ENCODE data around the gene GSTA1. TPM values are rescaled to one million over a fixed set of nuclear protein-coding genes. Genes with fewer than 3 reads are reported as not detected.
A peak's percentile ranks its signal among the peaks of the same experiment; 100 is the strongest.
"Not testable (repeated sequence)": the region's sequence is repeated elsewhere in the genome, so short reads cannot be mapped to it uniquely, and the experiment has no call there.

GSTA1 gene
- polyA plus RNA-seq, 4 donors, result 0.73 to 10.9 (median 1.4) TPM

DNA sequence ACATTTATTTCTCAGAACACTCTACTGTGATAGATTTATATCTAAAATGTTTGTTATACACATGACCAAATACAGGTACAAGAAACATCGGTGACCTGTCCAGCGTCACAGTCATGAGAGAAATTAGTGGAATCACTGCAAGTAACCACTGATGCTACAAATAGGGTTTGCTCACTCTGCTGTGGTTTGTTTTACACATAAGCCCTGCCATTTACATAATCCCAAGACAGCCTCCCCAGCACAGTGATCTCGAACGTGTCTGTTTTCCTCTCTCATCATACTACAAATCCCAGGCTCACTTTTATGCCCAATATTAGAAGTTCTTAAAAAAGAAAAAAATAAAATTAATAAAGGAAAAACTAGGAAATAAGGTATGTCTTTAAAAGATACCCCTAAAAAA lies 6.2 kb upstream of the GSTA1 start:
- not testable (repeated sequence) for DNase-seq (ENCODE audit: low read depth in 4 of 4, low spot score in 3 of 4)

DNA sequence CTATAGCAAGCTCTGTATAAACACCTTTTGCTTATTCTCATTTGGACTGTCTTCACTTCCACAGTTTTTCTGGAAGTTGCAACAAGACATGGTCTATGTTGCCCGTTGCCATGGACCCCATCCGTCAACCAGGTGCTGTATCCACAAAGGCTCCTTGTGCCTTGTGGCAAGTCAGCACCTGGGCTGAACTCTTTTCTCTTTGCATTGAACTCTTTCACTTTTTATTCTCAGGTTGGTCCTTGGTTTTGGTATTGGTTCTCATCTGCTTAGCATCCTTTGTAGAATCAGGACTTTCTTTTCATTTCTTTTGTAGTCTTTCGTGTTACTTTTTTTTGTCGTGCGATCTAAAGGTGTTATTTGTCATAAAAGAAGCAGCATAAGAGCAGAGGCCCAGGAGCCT lies 5.0 kb upstream of the GSTA1 start:
- DNase-seq (ENCODE audit: low read depth in 4 of 4, low spot score in 3 of 4), result no peak

DNA sequence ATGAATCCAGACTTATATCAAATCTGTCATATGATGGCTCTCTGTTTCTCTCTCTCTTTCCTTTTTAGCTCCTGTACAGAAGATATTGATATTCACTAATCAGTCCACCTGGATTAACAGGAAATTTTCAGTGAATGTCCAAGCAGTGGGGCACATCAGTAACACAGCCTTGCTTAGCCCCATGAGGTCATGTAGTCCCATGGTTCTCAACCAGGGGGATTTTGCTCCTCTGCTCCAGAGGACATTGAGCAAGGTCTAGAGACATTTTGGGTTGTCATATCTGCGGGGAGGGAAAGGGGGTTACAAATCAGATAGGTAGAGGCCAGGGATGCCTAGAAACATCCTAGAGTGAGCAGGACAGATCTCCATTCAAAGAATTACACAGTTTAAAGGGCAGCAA lies 810 bp downstream of the GSTA1 start:
- DNase-seq (ENCODE audit: low read depth in 4 of 4, low spot score in 3 of 4), result no peak

DNA sequence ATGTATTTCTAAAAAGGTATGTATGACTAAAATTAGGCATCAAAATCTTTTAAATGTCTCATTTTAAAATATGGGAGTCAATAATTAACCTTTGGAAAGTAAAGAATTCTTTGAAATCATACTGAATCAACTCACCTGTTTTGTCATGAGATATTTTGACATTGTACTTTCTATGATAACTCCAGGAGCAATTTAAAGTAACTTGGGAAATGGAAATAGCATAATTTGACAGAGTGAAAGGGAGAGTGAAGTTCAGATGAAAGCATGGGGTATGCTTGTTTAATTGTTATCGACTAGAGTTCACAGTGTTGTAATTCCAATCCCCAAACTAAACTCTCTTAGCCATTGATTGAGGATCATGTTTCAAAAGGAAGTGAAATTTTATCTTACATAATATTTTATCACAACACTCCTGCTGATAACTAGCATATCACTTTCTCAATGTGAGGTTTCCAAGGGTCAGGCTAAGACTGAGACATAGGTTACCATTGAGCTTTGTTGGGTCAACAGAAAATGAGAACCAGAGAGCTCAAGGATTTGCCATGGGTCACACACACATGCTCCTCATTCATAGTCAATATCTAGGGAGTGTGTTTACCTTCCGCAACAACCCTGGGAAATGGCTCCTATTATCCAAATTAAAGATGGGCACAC lies 2.3 kb downstream of the GSTA1 start:
- DNase-seq (ENCODE audit: low read depth in 4 of 4, low spot score in 3 of 4), result no peak

DNA sequence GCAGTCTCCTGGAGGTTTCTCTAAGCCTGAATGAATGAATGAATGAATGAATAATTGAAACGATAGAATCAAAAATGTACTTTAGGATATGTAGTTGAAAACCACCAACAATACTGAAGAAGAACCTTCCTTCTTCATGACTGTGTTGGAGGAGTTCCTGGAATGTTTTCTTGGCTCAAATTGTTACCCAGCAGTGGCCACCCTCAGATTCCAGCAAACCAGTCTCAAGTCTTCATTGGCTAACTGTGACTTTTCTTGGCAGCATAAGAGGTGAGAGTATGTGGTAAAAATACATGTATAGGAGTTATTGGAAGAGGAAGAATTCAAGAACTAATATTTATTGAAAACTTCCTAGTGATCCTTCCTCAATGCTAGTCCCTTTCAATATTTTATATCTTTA lies 4.3 kb downstream of the GSTA1 start:
- not testable (repeated sequence) for DNase-seq (ENCODE audit: low read depth in 4 of 4, low spot score in 3 of 4)

DNA sequence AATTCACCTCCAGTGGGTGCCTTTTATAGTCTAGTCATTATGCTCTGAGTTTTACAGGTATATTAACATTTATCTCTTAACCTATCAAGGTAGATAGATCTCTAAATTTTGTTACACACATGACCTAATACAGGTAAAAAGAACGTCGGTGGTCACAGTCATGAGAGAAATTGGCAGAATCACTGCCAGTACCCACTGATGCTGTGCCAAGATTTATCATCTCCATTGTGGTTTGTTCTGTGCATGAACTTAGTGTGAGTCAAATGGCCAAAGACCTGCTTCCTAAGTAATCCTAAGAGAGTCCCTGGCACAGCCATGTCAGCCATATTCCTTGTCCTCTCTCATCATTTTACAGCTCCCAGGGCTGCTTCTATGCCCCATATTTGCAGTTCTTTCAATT lies 9.2 kb downstream of the GSTA1 start:
- DNase-seq (ENCODE audit: low read depth in 4 of 4, low spot score in 3 of 4), result not testable (repeated sequence)

DNA sequence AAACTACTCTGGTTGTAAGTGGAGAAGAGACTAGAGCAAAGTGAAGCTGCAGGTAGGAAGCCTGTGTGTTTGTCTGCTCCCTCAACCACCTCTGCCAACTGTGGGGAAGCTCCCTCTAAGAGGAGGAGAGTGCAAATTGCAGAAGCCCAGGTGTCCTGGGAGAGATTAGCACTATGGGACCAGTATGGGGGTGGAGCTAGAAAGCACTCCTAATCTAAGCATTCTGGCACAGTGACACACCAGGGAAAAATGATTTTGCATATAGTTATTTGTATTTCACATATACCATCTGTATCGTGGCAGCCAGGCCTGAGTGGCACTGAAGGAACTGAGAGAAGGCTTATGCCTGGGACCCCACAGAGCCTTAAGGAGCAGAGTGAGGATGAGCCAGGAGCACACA lies 12.8 kb downstream of the GSTA1 start:
- no peak for DNase-seq (ENCODE audit: low read depth in 4 of 4, low spot score in 3 of 4)

DNA sequence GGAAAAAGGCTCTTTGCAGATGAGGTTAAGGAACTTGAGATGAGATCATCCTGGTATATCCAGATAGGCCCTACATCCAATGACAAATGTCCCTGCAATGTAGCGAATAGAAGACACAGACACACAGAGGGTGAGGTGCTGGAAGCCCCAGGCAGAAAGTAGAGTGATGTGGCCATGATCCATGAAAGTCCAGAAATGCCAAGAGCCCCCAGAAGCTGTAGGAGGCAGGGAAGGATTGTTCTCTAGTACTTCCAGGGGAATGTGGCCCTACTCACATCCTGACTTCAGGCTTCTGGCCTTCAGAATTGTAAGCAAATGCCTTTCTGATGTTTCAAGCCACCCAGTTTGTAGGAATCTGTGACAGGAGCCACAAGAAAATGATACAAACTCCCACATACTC lies 14.0 kb downstream of the GSTA1 start:
- DNase-seq (ENCODE audit: low read depth in 4 of 4, low spot score in 3 of 4), result peak in 1 of 4 donors; percentile 12

DNA sequence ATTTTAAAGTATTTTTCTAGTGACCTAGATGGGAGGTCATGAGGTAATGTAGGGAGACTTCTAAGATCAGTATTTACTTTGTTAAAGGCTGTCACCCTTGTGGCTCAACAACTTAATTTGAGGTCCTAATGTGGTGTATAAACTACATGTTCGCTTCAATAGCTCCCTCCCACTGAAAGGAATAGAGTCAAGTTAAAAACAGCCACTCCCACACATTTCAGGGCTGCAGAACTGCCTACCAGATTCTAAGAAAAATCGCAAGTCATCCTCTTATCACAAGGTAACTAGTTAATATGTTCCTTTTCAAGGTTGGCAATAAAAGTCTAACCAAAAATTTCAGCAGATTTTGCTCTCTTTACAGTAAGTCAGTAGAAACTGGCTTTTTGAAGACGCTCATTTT lies 15.1 kb downstream of the GSTA1 start:
- peak in 2 of 4 donors; percentile 9 to 12 for DNase-seq (ENCODE audit: low read depth in 4 of 4, low spot score in 3 of 4)

DNA sequence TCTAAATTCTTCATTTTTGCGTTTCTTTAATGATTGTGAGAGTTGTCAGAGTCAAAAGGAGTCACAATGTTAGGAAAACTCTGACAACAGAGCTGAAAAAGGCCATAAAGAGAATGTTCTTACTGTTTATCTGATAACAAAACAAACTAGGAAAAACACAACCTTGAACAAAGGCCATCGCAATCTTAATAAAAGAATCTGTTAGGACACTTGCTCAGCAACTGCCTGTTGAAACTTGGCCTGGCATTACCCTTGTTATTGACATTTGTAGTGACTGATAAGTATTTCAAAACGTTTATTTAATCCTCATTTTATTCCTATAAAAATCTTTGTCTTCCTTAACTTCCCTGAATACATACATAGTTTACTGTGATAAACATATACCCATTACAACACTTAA lies 15.7 kb downstream of the GSTA1 start:
- no peak for DNase-seq (ENCODE audit: low read depth in 4 of 4, low spot score in 3 of 4)

DNA sequence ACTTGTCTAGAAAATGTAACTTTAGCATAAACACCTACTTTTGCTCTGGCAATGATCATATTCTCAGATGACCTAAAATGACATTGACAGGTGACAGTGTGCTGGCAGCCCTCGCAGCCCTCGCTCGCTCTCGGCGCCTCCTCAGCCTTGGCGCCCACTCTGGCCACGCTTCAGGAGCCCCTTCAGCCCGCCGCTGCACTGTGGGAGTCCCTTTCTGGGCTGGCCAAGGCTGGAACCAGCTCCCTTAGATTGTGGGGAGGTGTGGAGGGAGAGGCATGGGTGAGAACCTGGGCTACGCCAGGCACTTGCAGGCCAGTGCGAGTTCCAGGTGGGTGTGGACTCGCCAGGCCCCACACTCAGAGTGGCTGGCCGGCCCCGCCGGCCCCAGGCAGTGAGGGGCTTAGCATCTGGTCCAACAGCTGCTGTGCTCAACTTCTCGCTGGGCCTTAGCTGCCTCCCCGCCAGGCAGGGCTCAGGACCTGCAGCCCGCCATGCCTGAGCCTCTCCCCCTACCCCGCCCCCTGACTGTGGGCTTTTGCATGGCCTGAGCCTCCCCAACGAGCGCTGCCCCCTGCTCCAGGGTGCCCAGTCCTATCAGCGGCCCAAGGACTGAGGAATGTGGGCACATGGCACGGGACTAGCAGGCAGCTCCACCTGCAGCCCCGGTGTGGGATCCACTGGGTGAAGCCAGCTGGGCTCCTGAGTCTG lies 17.2 kb downstream of the GSTA1 start:
- DNase-seq (ENCODE audit: low read depth in 4 of 4, low spot score in 3 of 4), result no peak

DNA sequence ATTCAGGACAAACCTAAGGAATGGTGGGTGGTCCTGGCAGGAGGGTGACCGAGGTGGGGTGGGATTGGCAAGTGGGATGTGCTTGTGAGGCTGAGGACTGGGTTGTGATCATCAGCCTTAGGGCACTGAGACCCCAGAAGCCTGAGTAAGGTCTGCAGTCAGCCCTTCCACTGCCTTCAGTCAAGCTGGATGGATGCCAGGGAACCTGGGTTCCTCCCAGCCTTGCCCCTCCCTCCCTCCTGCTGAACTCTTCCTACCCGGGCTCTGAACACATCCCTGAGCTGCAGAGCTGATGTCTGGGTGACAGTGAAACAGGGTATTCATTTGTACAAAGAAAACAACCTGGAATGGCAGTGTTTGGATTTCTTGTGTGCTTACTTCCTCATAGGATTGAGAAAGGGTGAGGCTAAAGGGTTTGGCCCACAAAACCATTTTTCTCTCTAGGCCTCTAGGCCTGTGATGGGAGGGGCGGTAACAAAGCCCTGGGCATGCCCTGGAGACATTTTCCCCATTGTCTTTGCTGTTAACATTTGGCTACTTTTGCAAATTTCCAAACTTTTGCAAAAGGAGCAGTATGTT lies 20.8 kb downstream of the GSTA1 start:
- not testable (repeated sequence) for DNase-seq (ENCODE audit: low read depth in 4 of 4, low spot score in 3 of 4)

DNA sequence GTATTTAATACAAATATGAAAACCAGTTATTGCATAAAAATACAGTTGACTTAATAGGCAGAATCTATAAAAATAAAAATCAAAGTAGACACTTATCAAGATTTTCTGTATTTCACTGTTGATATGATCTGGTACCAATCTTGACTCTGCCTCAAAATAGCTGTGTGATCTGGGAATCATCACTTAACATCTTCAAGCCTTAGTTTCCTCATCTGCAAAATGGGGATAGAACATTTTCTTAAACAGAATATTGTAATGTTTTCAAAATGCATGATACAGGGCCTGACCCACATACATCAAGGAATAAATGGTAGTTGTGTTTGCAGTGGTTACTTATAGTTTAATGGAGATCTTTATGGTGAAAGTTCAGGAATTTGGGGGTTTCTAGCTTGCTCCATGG lies 21.4 kb downstream of the GSTA1 start:
- DNase-seq (ENCODE audit: low read depth in 4 of 4, low spot score in 3 of 4), result not testable (repeated sequence)

DNA sequence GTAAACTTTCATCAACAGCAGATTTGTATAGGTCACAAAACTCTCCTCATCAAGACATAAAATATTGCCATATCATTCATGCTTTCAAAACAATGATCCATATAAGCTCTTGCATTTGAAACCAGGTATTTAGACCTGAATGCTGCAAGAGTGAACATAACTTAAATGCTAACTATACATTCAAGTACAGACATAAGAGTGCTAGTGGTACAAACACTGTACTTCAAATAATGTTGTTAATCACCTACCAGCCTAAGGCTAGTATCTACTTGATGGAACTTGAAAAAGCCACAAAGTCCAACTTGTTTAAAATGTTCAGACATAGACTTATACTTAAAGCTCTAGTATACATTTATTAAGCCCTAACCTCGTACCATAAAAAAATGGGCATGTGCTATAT lies 24.4 kb downstream of the GSTA1 start:
- no peak for DNase-seq (ENCODE audit: low read depth in 4 of 4, low spot score in 3 of 4)

DNA sequence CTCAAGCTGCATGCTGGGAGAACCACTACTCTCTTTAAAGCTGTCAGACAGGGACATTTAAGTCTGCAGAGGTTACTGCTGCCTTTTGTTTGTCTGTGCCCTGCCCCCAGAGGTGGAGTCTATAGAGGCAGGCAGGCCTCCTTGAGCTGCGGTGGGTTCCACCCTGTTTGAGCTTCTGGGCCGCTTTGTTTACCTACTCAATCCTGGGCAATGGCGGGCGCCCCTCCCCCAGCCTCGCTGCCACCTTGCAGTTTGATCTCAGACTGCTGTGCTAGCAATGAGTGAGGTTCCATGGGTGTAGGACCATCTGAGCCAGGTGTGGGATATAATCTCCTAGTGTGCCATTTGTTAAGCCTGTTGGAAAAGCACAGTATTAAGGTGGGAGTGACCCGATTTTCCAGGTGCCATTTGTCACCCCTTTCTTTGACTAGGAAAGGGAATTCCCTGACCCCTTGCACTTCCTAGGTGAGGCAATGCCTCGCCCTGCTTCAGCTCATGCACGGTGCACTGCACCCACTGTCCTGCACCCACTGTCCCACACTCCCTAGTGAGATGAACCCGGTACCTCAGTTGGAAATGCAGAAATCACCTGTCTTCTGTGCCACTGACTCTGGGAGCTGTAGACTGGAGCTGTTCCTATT lies 26.8 kb downstream of the GSTA1 start:
- DNase-seq (ENCODE audit: low read depth in 4 of 4, low spot score in 3 of 4), result not testable (repeated sequence)

DNA sequence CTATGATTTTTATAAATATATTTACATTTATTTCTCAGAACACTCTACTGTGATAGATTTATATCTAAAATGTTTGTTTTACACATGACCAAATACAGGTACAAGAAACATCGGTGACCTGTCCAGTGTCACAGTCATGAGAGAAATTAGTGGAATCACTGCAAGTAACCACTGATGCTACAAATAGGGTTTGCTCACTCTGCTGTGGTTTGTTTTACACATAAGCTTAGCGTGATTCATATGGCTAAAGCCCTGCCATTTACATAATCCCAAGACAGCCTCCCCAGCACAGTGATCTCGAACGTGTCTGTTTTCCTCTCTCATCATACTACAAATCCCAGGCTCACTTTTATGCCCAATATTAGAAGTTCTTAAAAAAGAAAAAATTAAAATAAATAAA lies 34.2 kb downstream of the GSTA1 start:
- DNase-seq (ENCODE audit: low read depth in 4 of 4, low spot score in 3 of 4), result not testable (repeated sequence)

DNA sequence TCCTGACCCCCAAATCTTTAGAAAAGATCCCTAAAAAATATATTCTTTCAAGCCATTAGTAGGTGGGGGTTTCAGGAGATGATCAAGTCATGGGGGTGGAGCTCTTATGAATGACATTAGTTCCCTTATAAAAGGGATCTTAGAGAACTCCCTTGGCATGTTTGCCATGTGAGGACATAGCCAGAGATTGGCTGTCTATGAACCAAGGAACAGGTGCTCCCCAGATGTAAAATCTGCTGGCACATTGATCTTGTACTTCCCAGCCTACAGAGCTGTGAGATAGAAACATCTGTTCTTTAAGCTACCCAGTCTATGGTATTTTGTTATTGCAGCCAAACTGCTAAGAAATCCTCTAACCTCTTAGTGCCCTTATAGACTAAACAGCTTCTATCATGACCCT lies 36.0 kb downstream of the GSTA1 start:
- DNase-seq (ENCODE audit: low read depth in 4 of 4, low spot score in 3 of 4), result not testable (repeated sequence)

DNA sequence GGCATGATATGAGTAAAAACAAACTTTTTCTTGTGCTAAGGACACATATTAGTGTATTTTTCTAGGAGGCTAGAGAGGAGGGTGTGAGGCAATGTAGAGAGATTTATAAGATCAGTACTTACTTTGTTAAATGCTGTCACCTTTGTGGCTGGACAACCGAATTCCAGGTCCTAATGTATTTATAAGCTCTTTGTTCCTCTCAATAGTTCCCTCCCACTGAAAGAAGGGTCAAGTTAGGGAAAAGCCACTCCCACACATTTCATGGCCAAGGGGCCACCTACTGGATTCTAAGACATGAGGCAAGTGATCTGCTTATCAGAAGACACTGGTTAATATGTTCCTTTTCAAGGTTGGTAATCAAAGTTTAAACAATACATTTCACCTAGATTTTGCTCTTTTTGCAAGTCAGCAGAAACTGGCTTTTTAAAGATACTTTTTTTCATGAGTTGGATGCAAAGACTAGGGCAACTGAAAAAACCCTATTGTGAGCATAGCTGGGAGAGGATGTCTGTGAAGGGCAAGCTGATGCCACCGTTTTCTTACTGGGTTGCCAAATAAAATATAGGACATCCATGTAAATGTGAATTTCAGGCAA lies 40.2 kb downstream of the GSTA1 start, which contains the start of gene GSTA2:
TSS of gene GSTA2 (minus strand) at position 154 of the 595 bp plus-strand sequence. CDS start 5,528 bp downstream, outside the sequence.
- not testable (repeated sequence) for DNase-seq (ENCODE audit: low read depth in 4 of 4, low spot score in 3 of 4)

DNA sequence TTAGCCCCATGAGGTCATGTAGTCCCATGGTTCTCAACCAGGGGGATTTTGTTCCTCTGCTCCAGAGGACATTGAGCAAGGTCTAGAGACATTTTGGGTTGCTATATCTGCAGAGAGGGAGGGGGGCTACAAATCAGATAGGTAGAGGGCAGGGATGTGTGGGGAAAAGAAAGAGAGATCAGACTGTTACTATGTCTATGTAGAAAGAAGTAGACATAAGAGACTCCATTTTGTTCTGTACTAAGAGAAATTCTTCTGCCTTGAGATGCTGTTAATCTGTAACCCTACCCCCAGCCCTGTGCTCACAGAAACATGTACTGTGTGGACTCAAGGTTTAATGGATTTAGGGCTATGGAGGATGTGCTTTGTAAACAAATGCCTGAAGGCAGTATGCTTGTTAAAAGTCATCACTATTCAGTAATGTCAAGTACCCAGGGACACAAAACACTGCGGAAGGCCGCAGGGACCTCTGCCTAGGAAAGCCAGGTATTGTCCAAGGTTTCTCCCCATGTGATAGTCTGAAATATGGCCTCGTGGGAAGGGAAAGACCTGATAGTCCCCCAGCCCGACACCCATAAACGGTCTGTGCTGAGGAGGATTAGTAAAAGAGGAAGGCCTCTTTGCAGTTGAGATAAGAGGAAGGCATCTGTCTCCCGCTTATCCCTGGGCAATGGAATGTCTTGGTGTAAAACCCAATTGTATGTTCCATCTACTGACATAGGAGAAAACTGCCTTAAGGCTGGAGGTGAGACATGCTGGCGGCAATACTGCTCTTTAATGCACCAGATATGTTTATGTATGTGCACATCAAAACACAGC lies 41.7 kb downstream of the GSTA1 start:
- DNase-seq (ENCODE audit: low read depth in 4 of 4, low spot score in 3 of 4), result not testable (repeated sequence)

DNA sequence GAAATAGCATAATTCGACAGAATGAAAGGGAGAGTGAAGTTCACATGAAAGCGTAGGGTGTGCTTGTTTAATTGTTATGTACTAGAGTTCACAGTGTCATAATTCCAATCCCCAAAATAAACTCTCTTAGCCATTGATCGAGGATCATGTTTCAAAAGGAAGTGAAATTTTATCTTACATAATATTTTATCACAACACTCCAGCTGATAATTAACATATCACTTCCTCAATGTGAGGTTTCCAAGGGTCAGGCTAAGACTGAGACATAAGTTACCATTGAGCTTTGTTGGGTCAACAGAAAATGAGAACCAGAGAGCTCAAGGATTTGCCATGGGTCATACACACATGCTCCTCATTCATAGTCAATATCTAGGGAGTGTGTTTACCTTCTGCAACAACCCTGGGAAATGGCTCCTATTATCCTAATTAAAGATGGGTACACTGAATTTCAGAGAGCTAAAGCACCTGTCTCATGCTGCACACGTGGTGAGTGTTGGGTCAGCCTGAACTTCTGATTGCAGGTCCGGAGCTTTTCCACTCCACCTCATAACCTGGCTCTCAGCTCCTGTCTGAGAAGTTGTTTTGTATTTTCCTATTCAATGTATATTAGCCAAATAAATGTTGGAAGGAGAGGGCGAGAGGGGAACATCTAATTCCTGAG lies 43.4 kb downstream of the GSTA1 start:
- DNase-seq (ENCODE audit: low read depth in 4 of 4, low spot score in 3 of 4), result no peak
